Measurements from ENCODE around the gene CHCHD3.
"Not testable (repeated sequence)": the region's sequence is repeated elsewhere in the genome, so short reads cannot be mapped to it uniquely, and the experiment has no call there.

Gene CHCHD3

GRCh38 chr7:132906193-132906835 is 175.6 kb downstream of the CHCHD3 start:
- no peak for TF ChIP-seq EZH2phosphoT487 (IDR thresholded peaks at IDR 0.05; ENCODE audit: low read depth)
- TF ChIP-seq, protein P1, sequence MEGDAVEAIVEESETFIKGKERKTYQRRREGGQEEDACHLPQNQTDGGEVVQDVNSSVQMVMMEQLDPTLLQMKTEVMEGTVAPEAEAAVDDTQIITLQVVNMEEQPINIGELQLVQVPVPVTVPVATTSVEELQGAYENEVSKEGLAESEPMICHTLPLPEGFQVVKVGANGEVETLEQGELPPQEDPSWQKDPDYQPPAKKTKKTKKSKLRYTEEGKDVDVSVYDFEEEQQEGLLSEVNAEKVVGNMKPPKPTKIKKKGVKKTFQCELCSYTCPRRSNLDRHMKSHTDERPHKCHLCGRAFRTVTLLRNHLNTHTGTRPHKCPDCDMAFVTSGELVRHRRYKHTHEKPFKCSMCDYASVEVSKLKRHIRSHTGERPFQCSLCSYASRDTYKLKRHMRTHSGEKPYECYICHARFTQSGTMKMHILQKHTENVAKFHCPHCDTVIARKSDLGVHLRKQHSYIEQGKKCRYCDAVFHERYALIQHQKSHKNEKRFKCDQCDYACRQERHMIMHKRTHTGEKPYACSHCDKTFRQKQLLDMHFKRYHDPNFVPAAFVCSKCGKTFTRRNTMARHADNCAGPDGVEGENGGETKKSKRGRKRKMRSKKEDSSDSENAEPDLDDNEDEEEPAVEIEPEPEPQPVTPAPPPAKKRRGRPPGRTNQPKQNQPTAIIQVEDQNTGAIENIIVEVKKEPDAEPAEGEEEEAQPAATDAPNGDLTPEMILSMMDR (IDR thresholded peaks at IDR 0.05; ENCODE audit: low read depth, low read length) = no peak
- Histone ChIP-seq H3K36me3 (replicated peaks; ENCODE audit: low read depth, low read length) (peaks cover 3% of the 10 kb centered on the region), H2AFZ (ENCODE audit: low read depth, low read length) (no peak overlapping the region), H3K9me3 (ENCODE audit: insufficient read depth, low read length) (no peaks in the 10 kb centered on the region), H3K4me1 (ENCODE audit: low read length) (no peaks in the 10 kb centered on the region), H3K79me2 (ENCODE audit: low read length) (no peaks in the 10 kb centered on the region), H3K27me3 (ENCODE audit: low read depth, low read length) (no peaks in the 10 kb centered on the region), H4K20me1 (ENCODE audit: insufficient read depth, low read length) (no peaks in the 10 kb centered on the region), H3K27ac (ENCODE audit: low read length) (no peak overlapping the region), H3K4me2 (ENCODE audit: low read length) (no peak overlapping the region), H3K9ac (ENCODE audit: low read length) (no peak overlapping the region), H3K4me3 (ENCODE audit: low read length) (no peak overlapping the region)

- not testable (repeated sequence) for H3K9ac ChIP-seq (ENCODE audit: low read length); H3K9me3 ChIP-seq (ENCODE audit: insufficient read depth, low read length); H2AFZ ChIP-seq (ENCODE audit: low read depth, low read length); H3K4me2 ChIP-seq (ENCODE audit: low read length); H3K4me1 ChIP-seq (ENCODE audit: low read length); H3K4me3 ChIP-seq (ENCODE audit: low read length); H4K20me1 ChIP-seq (ENCODE audit: insufficient read depth, low read length); H3K27ac ChIP-seq (ENCODE audit: low read length); H3K36me3 ChIP-seq (replicated peaks; ENCODE audit: low read depth, low read length); H3K27me3 ChIP-seq (ENCODE audit: low read depth, low read length); H3K79me2 ChIP-seq (ENCODE audit: low read length)
Observed at GRCh38 chr7:132905136-132905535, 176.8 kb downstream of the CHCHD3 start.

DNA sequence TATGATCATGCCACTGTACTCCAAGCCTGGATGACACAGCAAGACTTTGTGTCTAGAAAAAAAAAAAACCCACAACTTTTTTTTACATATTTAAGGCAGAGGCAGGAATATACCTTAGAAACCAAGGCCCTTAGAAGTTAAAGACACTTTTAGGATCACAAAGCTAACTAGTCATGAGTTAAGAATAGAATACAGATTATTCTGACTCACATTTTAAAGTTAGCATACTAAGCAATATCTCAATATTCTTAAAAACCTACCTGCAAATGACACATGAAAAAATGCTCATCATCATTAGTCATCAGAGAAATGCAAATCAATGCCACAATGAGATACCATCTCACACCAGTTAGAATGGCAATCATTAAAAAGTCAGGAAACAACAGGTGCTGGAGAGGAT is 177.7 kb downstream of the CHCHD3 start:
- Histone ChIP-seq H3K4me1 (ENCODE audit: low read length) (no peaks in the 10 kb centered on the region), H3K4me2 (ENCODE audit: low read length) (no peak overlapping the region), H3K9ac (ENCODE audit: low read length) (no peak overlapping the region), H4K20me1 (ENCODE audit: insufficient read depth, low read length) (no peaks in the 10 kb centered on the region), H3K9me3 (ENCODE audit: insufficient read depth, low read length) (no peaks in the 10 kb centered on the region), H3K27me3 (ENCODE audit: low read depth, low read length) (no peaks in the 10 kb centered on the region), H3K4me3 (ENCODE audit: low read length) (no peak overlapping the region), H2AFZ (ENCODE audit: low read depth, low read length) (no peak overlapping the region), H3K27ac (ENCODE audit: low read length) (no peak overlapping the region), H3K79me2 (ENCODE audit: low read length) (no peaks in the 10 kb centered on the region), H3K36me3 (replicated peaks; ENCODE audit: low read depth, low read length) (peaks cover 3% of the 10 kb centered on the region)
- no peak for TF ChIP-seq EZH2phosphoT487 (IDR thresholded peaks at IDR 0.05; ENCODE audit: low read depth)
- TF ChIP-seq, protein P1 (IDR thresholded peaks at IDR 0.05; ENCODE audit: low read depth, low read length) = no peak

DNA sequence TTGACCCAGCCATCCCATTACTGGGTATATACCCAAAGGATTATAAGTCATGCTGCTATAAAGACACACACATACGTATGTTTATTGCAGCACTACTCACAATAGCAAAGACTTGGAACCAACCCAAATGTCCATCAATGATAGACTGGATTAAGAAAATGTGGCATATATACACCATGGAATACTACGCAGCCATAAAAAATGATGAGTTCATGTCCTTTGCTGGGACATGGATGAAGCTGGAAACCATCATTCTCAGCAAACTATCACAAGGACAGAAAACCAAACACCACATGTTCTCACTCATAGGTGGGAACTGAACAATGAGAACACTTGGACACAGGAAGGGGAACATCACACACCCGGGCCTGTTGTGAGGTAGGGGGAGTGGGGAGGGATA is 179.6 kb downstream of the CHCHD3 start:
- not testable (repeated sequence) for H3K4me1 ChIP-seq (ENCODE audit: low read length); H3K9ac ChIP-seq (ENCODE audit: low read length); H3K4me2 ChIP-seq (ENCODE audit: low read length); H2AFZ ChIP-seq (ENCODE audit: low read depth, low read length); H3K27ac ChIP-seq (ENCODE audit: low read length); H3K36me3 ChIP-seq (replicated peaks; ENCODE audit: low read depth, low read length); H3K9me3 ChIP-seq (ENCODE audit: insufficient read depth, low read length); H3K27me3 ChIP-seq (ENCODE audit: low read depth, low read length); H3K79me2 ChIP-seq (ENCODE audit: low read length); H3K4me3 ChIP-seq (ENCODE audit: low read length); H4K20me1 ChIP-seq (ENCODE audit: insufficient read depth, low read length)

DNA sequence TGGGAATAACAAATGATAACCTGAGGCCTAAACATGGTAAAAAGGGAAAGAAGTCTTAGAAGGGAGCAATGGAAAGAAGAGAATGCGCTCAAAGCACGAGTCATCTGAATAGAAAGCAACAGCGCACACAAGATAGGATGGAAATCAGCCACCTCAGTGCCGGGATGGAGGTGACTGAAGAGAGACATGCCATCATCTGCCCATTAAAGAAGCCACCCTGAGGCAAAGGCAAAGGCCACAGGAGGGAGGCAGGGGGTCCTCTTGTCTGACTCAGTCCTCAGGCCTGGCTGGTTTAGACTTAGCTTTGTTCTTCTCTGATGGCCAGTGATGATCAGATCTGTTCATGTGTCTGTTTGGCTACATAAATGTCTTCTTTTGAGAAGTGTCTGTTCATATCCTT is 180.6 kb downstream of the CHCHD3 start:
- H3K4me1 ChIP-seq (ENCODE audit: low read length) = no peaks in the 10 kb centered on the region
- H3K27me3 ChIP-seq (ENCODE audit: low read depth, low read length) = no peaks in the 10 kb centered on the region
- no peak overlapping the region for H3K27ac ChIP-seq (ENCODE audit: low read length)
- TF ChIP-seq, protein P1 (IDR thresholded peaks at IDR 0.05; ENCODE audit: low read depth, low read length) = no peak
- no peak for TF ChIP-seq EZH2phosphoT487 (IDR thresholded peaks at IDR 0.05; ENCODE audit: low read depth)
- H2AFZ ChIP-seq (ENCODE audit: low read depth, low read length) = no peak overlapping the region
- H3K4me2 ChIP-seq (ENCODE audit: low read length) = no peak overlapping the region
- no peaks in the 10 kb centered on the region for H3K9me3 ChIP-seq (ENCODE audit: insufficient read depth, low read length)
- H3K9ac ChIP-seq (ENCODE audit: low read length) = no peak overlapping the region
- no peaks in the 10 kb centered on the region for H3K79me2 ChIP-seq (ENCODE audit: low read length)
- H3K4me3 ChIP-seq (ENCODE audit: low read length) = no peak overlapping the region
- peaks cover 3% of the 10 kb centered on the region for H3K36me3 ChIP-seq (replicated peaks; ENCODE audit: low read depth, low read length)
- H4K20me1 ChIP-seq (ENCODE audit: insufficient read depth, low read length) = no peaks in the 10 kb centered on the region
